HT1080 (cell line): Measurements from ENCODE around the gene SH3GL1. TPM values are rescaled to one million over a fixed set of nuclear protein-coding genes. Genes with fewer than 3 reads are reported as not detected.

Experiments used
- DNase-seq: peaks from one replicate; pipeline ENCODE4 v3.0.0-alpha.2; 2015; ENCODE audit warnings: low read depth
- total RNA-seq: library from RNA; depleted of rRNA; stranded (reverse); fragments of >200 nt; shearing (Covaris generic); gene quantifications from 2 replicates; pipeline ENCODE4 v1.2.3, GENCODE V29; 2014

Gene SH3GL1
- total RNA-seq, 1 experiment from 2014 or later, result 62.9 TPM

DNA sequence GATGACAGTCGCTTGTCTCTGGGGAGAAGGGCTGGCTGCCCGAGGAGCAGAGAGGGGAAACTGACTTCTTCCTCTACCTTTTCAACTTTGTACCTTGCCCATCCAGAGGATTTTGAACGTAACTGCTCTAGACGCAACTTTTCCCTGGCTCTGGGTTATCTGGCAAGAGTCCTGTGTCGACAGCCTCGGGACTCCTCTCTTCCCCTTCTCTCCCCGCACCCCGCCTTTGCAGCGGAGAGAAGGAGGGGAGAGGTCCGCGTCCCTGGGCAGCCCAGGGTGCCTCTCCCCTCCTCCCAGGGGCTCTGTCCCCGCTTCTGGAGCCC lies 574 bp downstream of the SH3GL1 start:
- DNase-seq, result no peak

DNA sequence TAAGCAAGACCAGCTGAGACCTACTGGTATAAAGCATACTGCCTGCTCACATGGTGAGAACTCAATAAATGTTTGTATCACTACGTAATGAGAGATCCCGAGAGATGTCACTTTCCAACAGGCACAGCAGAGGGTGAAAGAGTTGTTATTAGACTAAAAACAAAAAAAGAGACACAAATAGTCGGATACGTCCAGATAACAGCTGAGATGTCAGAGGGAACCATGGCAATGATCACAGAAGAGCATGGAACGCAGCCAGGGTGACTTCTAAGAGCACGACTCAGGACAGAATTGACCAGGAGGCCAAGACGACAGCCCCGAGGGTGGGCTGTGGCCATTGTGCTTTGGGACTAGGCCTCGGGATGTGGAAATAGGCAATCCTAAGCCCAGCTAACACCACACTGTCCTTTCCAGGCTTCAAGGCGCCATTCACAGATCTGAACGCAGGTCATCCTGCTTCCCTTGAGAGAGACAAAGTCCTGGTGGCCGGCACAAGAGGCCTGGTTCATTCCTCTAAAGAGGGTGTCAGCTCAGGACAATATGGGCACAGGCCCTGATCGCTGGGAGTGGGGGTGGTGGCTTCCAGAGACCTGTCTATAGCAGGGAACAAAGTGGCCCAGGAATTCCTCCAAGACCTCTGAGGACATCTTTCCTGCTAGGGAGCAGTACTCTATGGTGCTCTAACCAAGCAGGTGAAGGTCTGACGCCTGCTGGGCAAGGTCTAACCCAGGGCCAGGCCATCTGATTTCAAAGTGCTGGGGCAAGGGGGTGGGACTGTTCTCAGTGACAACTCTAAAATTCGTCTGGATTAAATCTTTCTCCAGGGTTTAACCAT lies 3.2 kb downstream of the SH3GL1 start:
- DNase-seq, result no peak

DNA sequence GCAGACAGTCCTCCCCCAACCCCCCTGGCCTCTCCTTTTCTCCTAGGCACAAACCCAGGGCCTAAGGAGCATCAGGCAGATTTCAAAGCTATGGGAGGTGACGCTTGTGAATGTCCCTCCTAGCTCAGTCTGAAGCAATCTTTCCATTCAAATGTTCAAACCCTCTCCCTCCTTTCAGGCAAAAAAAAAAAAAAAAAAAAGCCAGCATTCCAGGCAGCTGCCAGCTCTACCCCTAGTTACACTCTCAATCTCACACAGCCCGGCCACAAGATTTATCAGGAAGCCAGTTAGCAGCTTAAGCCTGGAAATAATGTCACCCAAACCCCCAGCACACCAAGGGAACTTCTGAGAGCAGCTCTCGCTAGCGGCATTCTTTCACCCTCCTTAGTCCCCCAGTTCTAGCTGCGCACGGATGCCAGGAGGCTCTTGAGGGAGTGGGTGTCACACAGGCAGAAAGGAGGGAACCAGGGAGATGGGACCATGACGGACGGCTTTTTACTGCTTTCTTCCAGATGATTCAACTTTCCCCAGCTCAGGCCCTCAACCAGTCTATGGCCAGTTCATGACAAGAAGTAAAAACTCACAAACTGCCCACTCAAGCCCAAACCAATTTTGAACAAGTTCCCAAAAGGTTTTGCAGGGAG lies 6.3 kb downstream of the SH3GL1 start:
- DNase-seq, result no peak

DNA sequence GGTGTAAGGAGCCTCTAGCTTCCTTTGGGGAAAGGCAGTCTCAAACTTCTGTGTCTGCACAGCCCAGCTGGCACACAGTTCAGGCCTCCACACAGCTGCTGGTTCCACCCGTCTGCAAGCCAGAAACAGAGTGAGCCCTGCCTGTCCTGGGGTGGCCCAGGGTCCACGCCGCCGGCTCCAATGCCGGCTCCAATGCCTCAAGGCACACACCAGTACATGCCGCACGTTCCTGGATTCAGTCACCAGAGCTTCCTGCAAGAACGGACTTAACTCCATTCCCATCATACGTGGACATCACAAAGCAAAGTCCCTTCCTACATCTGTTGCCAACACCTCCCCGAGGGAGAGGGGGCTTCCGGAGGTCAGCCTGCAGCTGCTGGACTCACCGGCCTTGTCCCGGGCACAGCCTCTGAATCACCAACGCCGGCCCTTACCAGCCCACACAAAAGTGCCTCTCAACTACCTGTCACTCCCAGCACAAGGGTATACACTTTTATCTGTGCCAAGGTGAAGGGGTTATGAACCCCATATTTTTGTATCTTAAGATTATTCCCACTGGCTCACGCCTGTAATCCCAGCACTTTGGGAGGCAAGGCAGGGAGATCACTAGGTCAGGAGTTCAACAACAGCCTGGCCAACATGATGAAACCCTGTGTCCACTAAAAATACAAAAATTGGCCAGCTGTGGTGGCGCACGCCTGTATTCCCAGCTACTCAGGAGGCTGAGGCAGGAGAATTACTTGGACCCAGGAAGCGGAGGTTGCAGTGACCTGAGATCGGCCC lies 8.5 kb downstream of the SH3GL1 start:
- no peak for DNase-seq

DNA sequence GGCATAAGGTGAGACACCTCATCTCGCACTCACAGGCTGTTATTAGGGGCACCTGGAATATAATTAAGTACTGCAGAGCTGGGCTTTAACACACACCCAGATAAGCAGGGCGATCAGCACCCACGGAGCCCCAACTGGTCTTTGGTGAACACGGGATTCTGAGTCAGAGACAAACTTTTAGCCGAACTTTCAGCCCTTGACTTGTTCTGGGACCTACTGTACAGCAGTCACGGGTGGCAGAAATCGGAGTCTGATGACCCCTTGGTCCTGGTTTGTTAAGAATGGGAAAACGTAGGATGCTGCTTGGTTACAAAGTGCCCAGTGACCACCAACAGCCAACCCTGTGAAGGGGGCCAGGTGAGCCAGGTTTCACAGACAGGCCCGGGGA lies 9.0 kb downstream of the SH3GL1 start:
- no peak for DNase-seq

DNA sequence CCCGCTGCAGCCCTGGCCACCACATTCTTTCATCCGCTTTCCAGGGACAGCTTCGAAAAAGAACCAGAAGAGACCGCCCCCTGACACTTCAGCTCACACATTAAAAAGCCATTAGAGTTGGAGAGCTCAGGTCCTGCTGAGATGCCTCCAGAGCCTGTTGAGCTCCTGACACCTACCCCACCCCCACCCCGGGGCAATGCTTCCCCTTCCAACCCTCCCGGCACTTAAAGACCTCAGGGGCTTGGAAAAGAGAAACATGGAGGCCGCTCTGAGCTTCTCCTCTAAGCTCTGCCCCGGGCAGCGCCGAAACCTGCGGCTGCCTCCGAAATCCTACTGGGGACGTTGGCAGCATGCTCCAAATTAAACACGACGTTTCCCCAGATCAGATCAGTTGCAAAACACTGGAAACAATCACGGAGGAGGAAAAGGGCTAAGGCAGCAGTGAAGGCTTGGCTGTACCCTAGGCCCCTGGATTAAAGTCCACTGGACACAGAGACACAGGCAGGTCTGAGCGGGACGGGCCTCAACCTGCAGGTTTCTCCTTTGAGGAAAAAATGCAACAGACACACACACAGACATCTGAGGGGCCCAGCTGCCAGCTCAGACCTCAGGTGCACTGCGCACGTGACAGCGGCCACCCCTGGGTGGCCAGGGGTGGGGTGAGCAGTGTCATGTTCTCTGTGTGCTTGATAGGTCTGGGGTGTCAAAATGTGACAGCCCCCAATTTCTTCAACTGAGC lies 9.6 kb downstream of the SH3GL1 start:
- DNase-seq, result no peak

DNA sequence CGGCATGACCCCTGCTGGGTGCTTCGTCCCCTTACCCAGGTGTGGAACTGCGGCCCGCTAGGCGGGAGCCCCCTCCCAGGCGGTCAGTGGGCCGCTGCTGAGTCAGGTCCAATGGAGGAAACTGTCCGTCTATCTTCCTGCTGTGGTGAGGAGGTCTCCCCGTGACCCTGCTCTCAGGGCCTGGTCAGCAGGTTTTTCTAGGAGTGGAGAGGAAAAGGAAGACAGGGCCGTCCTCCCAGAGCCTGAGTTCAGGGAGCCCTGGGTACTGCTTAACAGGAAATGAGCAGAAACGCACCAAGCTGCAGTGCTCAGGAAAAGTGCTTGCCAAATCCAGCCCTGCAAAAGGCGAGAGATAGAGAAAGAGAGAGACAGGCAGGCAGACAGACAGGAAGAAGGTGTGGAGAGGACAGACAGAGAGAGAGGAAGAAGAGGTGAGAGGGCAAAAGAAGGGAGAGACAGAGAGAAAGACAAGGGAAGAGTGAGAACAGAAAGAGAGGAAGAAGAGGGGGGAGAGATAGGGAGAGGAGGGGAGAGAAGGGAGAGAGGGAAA lies 10.3 kb downstream of the SH3GL1 start:
- DNase-seq, result no peak

DNA sequence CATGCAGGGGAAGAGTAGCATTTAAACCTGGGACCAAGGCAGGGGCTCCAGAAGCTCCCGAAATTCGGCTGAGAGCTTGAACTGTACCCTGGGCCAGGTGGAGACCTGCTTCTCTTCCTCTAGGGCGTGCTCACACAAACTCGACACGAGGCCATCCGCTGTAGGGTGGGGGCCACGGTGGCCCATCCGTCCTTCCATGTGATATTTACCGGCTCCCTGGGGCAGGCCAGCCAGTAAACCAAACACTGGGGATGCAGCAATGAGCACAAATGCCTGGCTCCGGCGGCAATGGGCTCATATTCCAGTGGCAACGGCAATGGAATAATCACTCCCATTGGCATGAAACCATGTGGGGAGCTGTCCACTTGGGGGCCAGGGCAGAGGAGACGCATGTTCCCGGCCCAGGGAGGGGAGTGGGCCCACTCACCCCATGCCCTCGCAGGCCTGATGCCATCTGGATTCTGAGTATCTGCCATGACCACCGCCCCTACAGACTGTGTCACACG lies 10.8 kb downstream of the SH3GL1 start:
- no peak for DNase-seq

DNA sequence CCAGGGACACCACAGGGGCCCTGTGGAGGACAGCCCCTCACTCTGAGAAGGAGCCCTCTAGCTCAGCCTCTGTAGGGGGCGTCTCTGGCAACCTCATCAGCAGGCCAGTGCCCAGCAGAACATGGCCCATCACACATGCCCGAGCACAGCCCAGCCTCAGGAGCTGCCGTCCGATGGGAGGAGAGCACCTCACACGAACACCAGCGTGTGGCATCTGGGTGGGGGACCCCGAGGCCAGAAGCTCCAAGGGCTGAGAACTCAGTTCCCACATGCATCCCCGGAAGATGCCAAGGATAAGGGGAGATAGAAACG lies 11.3 kb downstream of the SH3GL1 start:
- DNase-seq, result no peak

DNA sequence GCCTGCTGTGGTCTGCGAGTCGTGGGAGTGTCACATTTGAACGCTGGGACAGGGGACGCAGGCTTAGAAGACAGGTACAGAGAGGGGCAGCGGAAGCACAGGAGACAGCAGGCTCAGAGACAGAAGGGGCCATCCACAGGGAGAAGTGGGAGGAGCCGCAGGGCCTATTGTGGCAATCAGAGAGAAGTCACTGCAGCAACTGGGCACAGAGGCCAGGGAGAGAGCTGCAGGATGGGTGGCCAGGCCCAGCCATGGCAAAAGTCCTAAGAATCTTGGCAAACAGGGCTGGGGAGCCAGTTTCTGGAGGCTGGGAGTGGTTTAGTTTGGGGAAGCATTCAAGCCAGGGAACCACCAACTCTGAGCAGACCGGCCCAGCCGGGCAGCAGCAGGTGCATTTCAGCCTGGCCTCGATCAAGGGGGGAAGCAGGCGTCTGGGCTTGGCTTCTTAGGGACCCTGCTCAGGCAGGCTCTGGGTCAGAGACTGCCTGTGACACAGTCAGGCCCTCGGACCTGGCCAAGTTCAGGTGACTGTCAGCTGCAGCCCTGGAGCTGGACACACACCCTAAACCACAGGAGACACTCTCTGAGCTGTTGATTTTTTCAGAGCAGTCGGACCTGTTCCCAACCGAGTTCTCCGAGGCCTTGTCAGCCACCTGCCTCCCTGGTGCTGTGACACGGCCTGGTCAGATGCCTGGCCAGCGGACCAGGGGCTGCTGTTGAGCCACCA lies 11.8 kb downstream of the SH3GL1 start:
- DNase-seq, result no peak

DNA sequence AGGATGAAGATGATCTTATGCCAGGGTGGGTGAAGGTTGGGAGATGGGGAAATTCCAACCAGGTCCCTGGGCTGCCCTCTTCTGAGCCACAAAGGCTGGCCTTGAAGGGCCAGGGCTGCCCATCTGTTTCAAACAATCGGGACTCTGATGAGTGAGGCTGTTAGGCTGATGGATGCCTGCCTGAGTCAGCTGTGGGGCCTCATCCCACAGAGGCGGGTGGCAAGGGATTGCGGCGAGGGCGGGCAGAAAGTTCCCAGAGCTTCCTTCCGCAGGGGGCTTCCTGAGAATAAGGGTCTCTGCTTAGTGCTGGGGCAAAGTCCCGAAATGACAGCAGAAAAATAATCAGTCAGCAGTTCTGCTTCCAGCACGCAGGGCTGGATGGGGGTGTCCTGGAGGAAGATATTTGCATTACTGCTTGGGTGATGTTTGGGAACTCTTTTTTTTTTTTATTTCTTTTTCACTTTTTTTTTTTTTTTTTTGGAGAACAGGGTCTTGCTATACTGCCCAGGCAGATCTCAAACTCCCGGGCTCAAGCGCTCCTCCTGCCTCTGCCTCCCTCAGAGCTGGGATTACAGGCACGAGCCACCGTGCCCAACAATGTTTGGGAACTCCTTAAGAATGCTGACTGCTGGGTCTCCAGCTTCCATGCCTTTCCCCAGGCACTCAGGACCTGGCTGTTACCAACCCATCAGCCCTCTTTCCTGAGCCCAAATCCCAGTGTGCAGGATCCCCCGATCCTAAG lies 14.1 kb downstream of the SH3GL1 start:
- DNase-seq, result no peak

DNA sequence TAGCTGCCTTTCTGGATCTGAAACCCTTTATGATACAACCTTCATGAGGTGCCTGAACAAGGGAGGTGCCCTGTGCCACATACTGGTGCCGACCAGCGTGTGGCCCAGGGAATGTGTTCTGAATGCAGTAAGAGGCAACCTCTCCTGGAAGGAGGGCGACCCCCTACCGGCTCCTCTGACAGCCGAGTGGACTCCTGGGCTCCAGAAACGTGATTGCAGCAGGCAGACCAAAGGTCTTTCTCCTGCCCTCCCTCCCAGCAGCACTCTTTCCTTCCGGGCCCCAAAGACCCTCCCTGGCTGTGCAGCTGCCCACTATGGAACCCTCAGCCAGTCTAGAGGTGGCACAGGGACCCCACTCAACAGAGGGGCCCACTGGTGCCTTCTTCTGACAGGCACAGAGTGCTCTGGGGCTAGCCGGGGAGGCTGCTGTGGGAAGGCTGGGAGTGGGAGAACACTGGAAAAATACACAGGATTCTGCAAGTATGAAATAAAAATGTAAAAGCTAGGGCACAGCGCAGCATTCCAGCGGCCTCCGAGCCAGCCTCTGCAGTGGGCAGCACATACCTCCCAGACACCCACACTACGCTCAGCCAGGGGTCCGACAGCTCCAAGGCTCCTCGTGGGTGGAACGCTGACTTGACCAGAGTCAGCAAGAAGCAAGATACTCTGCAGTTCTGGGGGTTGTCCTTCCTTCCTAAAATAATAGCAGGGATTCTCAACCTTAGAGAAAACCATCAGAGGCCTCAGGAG lies 14.9 kb downstream of the SH3GL1 start:
- DNase-seq, result no peak

DNA sequence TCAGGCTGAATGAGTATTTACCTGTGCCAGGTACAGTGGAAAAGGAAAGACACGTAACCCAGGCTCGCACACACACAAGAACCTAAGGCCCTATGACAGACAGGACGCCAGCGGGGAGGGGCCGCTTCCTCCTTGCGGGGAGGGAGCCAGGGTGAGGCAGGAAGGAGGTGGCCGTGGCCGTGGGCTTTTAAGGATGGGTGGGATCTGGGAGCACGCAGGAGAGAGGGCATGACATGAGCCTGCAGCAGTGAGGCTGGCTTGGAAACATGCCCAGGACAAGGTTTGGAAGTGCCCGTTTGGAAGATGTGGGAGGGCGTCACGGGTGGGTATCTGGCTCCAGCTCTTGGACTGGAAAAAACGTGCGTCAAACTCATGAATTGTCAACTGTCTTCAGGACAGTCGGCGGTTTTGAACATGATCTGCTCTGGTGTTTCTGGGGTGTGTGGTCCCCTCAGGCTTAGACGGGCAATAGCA lies 20.1 kb downstream of the SH3GL1 start:
- DNase-seq, result no peak

DNA sequence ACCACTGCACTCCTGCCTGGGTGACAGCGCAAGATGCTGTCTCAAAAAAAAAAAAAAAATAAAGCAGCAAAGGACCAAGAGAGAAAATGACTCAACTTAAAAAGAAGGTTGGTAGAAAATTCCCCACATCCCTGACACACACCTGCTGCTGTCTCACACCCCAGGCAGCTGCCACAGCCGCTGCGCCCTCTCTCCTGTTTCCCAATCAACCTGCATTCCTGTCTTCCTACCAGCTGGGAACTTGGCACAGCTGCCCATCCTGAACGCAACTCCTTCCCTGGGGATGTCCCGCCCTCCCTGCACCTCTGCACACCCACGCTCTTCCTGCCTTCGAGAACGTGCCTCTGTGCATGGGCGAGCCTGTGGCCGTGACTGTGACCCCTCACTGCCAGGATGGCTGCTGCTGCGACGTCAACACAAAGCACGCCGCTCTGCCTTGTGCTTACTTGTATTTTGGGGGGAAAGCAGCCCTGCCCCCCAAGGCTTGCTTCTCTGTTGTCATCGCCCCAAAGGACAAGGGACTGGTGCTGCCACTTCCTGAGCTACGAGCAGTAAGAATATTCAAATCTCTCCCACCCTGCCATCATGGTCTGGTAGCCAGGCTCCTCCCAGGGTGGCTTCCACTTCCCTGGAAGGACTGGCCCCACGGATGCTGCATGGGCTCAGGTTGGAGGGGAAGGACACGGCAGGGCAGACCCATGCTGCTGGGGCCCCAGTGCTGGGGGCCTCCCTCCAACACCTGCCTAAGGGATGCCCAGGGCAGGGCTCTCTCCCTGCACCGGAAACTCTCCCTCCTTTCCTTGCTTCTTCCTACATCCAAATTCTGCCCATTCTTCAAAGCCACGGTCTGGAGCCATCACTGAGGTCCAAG lies 20.7 kb downstream of the SH3GL1 start:
- peak; percentile 44 for DNase-seq

DNA sequence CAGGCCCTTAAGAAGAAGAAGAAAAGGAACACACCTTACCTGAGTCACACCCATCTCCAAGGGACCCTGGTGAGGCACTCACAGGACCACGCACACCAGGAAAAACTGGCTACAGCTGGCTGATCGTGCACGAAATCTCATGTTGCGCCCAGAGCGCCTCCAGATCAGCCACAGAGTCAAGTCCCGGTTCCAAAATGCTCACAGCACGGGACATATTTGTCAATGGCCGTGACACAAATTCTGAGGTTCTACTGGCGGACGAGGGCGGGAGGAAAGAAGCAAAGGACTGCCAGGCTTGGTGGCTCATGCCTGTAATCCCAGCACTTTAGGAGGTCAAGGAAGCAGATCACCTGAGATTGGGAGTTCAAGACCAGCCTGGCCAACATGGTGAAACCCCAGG lies 21.5 kb downstream of the SH3GL1 start:
- no peak for DNase-seq

DNA sequence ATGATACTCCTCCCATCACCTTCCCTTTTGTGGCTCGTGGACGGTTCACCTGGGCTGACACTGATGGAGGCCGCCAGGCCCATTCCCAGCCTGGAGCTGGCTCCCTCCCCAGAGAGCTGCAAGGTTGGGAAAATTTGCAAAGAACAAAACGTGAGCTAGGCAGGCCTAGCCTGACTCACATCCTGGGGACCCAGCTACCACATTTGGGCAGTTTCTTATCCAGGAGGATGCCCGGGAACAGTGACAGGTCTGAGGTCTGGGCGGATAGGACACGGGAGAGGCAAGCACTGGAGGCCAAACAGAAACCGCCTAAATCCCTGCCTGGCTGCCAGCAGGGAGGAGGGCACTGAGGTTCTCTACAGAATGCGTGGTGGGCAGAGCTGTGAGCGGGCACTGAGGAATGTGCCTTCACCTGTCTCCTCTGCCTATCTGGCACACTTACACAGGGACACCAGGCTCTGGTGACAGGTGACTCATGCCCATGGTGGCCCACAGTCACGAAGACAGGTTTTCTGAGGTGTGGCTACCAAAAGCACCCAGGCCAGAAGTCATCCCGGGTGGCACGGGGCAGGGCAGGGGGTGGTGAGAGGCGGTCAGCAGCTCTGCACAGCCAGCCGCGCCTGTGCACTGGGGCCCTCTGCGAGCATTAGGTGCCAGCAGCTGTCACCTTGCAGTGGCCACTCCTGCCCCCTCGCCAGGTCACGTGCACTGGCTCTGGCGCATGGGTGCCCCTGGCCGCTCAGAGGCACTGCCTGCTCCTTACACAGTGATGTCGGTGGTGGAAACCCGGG lies 23.2 kb downstream of the SH3GL1 start:
- DNase-seq, result peak; percentile 72

DNA sequence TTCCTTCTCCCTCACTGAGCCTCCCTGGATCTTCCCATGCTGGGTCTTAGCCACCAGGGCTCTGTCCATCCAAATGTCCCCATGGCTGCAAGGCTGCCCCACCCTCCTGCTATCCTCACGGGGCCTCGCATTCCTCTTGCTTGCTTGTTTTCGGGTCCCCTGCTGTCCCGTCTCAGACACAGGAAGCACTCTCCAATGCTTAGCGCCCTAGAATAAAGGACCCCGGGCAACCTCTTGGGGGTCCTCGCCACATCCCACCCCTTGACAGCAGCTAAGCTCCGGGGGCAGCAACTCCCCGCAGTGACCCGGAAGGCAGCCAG lies 23.7 kb downstream of the SH3GL1 start:
- DNase-seq, result no peak
